ENCODE results near the gene ITPRID2.

DNA sequence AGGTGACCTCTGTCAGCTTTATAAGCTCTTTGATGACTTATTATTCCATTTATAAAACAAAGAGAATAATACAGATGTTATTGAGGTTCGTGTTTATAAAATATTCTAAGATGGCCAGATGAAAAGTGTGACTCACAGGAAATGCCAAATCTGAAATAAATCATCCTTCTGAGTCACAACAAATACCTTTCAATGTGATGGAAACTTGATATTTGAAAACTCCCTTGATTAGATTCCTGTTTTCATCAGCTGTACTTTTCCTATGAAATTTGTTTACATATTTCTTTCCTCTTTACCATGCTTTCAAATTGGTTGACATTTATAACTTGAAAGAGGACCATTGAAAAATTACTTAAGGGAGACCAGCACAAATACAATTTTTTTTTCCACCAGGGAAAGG is 63.5 kb downstream of the ITPRID2 start:
- TF ChIP-seq, protein P1, sequence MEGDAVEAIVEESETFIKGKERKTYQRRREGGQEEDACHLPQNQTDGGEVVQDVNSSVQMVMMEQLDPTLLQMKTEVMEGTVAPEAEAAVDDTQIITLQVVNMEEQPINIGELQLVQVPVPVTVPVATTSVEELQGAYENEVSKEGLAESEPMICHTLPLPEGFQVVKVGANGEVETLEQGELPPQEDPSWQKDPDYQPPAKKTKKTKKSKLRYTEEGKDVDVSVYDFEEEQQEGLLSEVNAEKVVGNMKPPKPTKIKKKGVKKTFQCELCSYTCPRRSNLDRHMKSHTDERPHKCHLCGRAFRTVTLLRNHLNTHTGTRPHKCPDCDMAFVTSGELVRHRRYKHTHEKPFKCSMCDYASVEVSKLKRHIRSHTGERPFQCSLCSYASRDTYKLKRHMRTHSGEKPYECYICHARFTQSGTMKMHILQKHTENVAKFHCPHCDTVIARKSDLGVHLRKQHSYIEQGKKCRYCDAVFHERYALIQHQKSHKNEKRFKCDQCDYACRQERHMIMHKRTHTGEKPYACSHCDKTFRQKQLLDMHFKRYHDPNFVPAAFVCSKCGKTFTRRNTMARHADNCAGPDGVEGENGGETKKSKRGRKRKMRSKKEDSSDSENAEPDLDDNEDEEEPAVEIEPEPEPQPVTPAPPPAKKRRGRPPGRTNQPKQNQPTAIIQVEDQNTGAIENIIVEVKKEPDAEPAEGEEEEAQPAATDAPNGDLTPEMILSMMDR (IDR thresholded peaks at IDR 0.05): no peak
- TF ChIP-seq POLR2A (IDR thresholded peaks at IDR 0.05): no peak

All from adrenal gland (tissue), 5 donors.